Thyroid gland (tissue), 4 donors: ENCODE measurements around the gene RTN4RL1. TPM values are rescaled to one million over a fixed set of nuclear protein-coding genes. Genes with fewer than 3 reads are reported as not detected.

Source experiments
- DNase-seq, 2 donors: peaks; one replicate each; pipeline ENCODE4 v3.0.0-alpha.2; 2019
- H3K27ac ChIP-seq, 3 donors: fragments of 200-600 bp; sonication (generic); 1 replicate in 2 of 3; 2 replicates in 1 of 3; pipeline ENCODE4 v1.5.1; 2016 to 2019; ENCODE audit warnings: mild to moderate bottlenecking in 1 of 3, moderate library complexity in 1 of 3
- H3K27me3 ChIP-seq: fragments of 200-600 bp; sonication (generic); one replicate; pipeline ENCODE4 v1.5.1; 2019
- H3K36me3 ChIP-seq, 2 donors: fragments of 200-600 bp; sonication (generic); one replicate each; pipeline ENCODE4 v1.5.1; 2016 to 2019
- H3K4me1 ChIP-seq, 2 donors: fragments of 200-600 bp; sonication (generic); one replicate each; pipeline ENCODE4 v1.5.1; 2017 to 2019
- H3K4me3 ChIP-seq, 3 donors: fragments of 200-600 bp; sonication (generic); replicated peaks in 1 of 3; 1 replicate in 2 of 3; 2 replicates in 1 of 3; pipeline ENCODE4 v1.5.1; 2016; ENCODE audit warnings: mild to moderate bottlenecking in 1 of 3
- H3K9me3 ChIP-seq: fragments of 200-600 bp; sonication (generic); one replicate; pipeline ENCODE4 v1.5.1; 2017
- POLR2A ChIP-seq, 2 donors: fragments of 450-650 bp; IDR thresholded peaks; one replicate each; pipeline ENCODE4 v1.6.1; 2017; ENCODE audit warnings: antibody characterized with exemption in 2 of 2, mild to moderate bottlenecking in 2 of 2, moderate library complexity in 1 of 2
- WGBS, 2 donors: methylation state at CpG; one replicate each; pipeline ENCODE4 v1.1.5; 2017; 5-methylcytosine and 5-hydroxymethylcytosine counted together
- intact Hi-C: fragments of 100-400 bp; cut with DNase I; formaldehyde crosslinking; loops from one replicate; pipeline ENCODE4 v1.15.1; 2023
- total RNA-seq, 4 donors: library from RNA; depleted of rRNA; stranded (reverse); fragments of >200 nt; gene quantifications; one replicate each; pipeline ENCODE4 v1.2.3, GENCODE V29; 2016
- TF ChIP-seq, protein P1 (sequence below), 6 experiments: fragments of 200-600 bp in 3 of 6; fragments of 450-650 bp in 3 of 6; sonication (generic) in 3 of 6; IDR thresholded peaks; one replicate each; pipeline ENCODE4 v1.5.1; 2016 to 2019; ENCODE audit warnings: antibody characterized with exemption in 6 of 6, mild to moderate bottlenecking in 2 of 6, inconsistent platforms in 1 of 6, moderate library complexity in 1 of 6

RTN4RL1 gene
- total RNA-seq, 4 donors from 2014 or later = 1.6 to 4.9 (median 2.5) TPM

DNA sequence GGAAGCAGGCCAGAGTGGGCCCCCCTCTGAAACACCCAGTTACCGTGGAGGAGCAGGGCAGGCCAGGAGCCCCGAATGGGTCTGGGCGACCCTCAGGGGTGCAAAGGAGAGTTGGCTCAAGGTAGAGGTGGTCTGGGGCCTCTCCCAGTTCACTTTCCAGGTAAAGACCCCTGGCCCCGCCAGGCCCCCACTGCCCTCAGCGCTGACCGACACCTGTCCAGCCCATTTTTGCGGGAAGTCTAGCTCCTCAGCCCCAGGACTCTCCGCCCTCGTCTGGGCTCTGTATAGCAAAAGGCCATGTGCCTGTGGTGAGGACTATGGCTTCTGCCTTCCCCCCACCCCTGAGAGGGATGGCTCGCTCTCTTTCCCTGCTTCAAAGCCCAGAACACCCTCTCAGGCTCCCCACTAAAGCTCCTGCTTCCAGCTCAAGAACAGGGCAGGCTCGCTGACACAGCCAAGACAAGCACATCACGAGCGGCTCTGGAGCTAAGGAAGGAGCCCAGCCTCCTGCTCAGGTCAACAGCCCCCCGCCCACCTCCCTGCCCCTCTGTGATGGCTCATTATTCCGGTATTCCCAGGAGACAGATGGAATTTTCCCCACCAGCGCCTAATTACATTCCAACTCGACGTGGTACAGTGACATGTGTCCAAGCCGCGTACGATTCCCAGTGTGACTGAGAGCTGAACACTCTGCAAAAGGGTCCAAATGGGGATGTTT, 59.4 kb downstream of the RTN4RL1 start:
- 76 to 86% methylated on average over 14 to 17 of the region's 21 CpGs for WGBS, 2 donors
- TF ChIP-seq, protein P1, sequence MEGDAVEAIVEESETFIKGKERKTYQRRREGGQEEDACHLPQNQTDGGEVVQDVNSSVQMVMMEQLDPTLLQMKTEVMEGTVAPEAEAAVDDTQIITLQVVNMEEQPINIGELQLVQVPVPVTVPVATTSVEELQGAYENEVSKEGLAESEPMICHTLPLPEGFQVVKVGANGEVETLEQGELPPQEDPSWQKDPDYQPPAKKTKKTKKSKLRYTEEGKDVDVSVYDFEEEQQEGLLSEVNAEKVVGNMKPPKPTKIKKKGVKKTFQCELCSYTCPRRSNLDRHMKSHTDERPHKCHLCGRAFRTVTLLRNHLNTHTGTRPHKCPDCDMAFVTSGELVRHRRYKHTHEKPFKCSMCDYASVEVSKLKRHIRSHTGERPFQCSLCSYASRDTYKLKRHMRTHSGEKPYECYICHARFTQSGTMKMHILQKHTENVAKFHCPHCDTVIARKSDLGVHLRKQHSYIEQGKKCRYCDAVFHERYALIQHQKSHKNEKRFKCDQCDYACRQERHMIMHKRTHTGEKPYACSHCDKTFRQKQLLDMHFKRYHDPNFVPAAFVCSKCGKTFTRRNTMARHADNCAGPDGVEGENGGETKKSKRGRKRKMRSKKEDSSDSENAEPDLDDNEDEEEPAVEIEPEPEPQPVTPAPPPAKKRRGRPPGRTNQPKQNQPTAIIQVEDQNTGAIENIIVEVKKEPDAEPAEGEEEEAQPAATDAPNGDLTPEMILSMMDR (IDR thresholded peaks at IDR 0.05) = no peak
- TF ChIP-seq POLR2A (IDR thresholded peaks at IDR 0.05) = no peak
- Histone ChIP-seq H3K27me3 (no peaks in the 10 kb centered on the region), H3K36me3 (no peaks in the 10 kb centered on the region), H3K4me3 (no peak overlapping the region), H3K9me3 (no peaks in the 10 kb centered on the region), H3K27ac (no peak overlapping the region), H3K4me1 (peaks cover 0 to 3% of the 10 kb centered on the region in 2 donors)
- intact Hi-C loops = no loop called here
- no peak for DNase-seq

- H3K4me1 ChIP-seq = peaks cover 7 to 16% of the 10 kb centered on the region in 2 donors
- no peak for DNase-seq
- TF ChIP-seq, protein P1 (IDR thresholded peaks at IDR 0.05) = no peak
- TF ChIP-seq POLR2A (IDR thresholded peaks at IDR 0.05) = no peak
- H3K27me3 ChIP-seq = no peaks in the 10 kb centered on the region
- no peaks in the 10 kb centered on the region for H3K36me3 ChIP-seq
- no peak overlapping the region for H3K4me3 ChIP-seq
- intact Hi-C loops = no loop called here
- WGBS, 2 donors = 89 to 94% methylated on average over 7 of the region's 7 CpGs
- H3K9me3 ChIP-seq = no peaks in the 10 kb centered on the region
- H3K27ac ChIP-seq = no peak overlapping the region
These were observed 61.9 kb downstream of the RTN4RL1 start for GRCh38 chr17:1963250-1963649.

DNA sequence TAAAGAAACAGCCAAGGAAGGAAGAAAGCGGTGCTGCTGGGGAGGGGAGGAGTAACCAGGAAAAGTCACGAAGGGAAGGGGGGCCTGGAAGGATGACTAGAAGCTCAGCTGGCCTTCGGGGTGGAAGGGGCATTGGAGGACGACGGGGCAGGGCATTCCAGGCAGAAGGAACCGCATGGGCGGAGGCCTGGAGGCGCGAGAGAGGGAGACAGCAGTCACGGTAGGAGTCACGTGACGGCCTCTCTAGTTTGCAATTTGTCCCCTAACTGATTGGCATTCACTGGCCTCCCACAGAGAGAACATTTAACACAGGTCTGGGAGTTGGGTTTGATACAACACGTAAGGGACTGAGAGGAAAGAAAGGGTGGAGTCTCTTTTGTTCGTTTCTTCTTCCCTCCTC, 63.9 kb downstream of the RTN4RL1 start:
- no peak for DNase-seq
- no peak overlapping the region for H3K4me3 ChIP-seq
- no peaks in the 10 kb centered on the region for H3K27me3 ChIP-seq
- intact Hi-C loops = no loop called here
- no peak for TF ChIP-seq POLR2A (IDR thresholded peaks at IDR 0.05)
- TF ChIP-seq, protein P1 (IDR thresholded peaks at IDR 0.05) = no peak
- 75 to 77% methylated on average over 14 of the region's 14 CpGs for WGBS, 2 donors
- no peaks in the 10 kb centered on the region for H3K9me3 ChIP-seq
- no peaks in the 10 kb centered on the region for H3K36me3 ChIP-seq
- H3K4me1 ChIP-seq = peaks cover 7 to 17% of the 10 kb centered on the region in 2 donors
- no peak overlapping the region for H3K27ac ChIP-seq

DNA sequence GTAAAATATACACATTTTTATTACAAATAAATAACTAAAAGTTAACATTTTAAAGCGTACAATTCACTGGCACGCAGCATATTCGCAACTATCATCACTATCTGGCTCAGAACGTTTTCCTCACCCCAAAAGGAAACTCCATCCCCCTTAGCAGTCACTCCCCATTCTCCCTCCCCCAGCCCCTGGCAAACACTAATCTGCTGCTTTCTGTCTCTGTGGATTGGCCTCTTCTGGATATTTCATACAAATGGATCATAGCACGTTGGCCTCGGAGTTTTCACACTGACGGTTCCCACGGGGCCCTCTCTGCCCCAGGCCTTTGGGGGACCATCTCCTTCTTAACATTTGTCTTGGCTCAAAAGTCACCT, 64.6 kb downstream of the RTN4RL1 start:
- H3K4me3 ChIP-seq = no peak overlapping the region
- H3K9me3 ChIP-seq = no peaks in the 10 kb centered on the region
- no peaks in the 10 kb centered on the region for H3K36me3 ChIP-seq
- peak overlapping the region in 1 of 3 donors; percentile 11 for H3K27ac ChIP-seq
- H3K4me1 ChIP-seq = peaks cover 7 to 17% of the 10 kb centered on the region in 2 donors
- WGBS, 2 donors = 60 to 67% methylated on average over 8 of the region's 8 CpGs
- no peaks in the 10 kb centered on the region for H3K27me3 ChIP-seq
- intact Hi-C loops = no loop called here
- DNase-seq = no peak
- no peak for TF ChIP-seq POLR2A (IDR thresholded peaks at IDR 0.05)
- TF ChIP-seq, protein P1 (IDR thresholded peaks at IDR 0.05) = no peak

DNA sequence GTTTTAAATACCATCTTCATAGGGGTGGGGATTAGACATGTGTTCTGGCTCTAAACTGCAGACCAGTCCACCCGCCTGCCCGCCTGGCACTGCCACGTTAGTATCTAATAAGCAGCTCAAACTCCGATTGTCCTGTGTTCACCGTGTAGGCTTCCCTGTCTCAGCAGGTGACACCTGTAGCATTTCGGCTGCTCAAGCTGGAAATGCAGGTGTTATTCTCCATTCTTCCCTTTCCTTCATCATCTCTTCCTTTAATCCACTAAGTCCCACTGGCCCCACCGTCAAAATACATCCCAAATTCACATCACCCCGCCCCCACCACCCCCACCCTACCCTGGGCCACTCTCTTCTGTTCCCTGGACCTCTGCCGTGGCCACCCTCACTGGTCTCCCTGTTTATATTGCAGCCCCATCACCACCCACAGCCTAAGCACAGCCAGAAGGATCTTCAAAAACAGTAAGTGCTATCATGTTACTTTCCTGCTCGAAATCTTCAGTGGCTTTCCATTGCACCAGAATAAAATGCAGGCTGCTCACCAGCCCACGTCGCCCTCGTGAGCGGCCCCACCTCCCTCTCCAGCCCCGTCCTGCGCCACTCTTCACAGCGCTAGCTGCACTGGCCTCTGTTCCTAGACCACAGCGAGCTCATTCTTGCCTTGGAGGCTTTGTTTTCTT, 65.1 kb downstream of the RTN4RL1 start:
- H3K9me3 ChIP-seq = no peaks in the 10 kb centered on the region
- no peak overlapping the region for H3K4me3 ChIP-seq
- TF ChIP-seq POLR2A (IDR thresholded peaks at IDR 0.05) = no peak
- TF ChIP-seq, protein P1 (IDR thresholded peaks at IDR 0.05) = no peak
- intact Hi-C loops = no loop called here
- H3K27ac ChIP-seq = peak overlapping the region in 1 of 3 donors; percentile 24
- H3K27me3 ChIP-seq = no peaks in the 10 kb centered on the region
- peaks cover 7 to 17% of the 10 kb centered on the region in 2 donors for H3K4me1 ChIP-seq
- no peaks in the 10 kb centered on the region for H3K36me3 ChIP-seq
- WGBS, 2 donors = 44 to 62% methylated on average over 18 of the region's 18 CpGs
- DNase-seq = peak; percentile 62 to 69
